Measurements from ENCODE around the gene OSBPL3.

DNA sequence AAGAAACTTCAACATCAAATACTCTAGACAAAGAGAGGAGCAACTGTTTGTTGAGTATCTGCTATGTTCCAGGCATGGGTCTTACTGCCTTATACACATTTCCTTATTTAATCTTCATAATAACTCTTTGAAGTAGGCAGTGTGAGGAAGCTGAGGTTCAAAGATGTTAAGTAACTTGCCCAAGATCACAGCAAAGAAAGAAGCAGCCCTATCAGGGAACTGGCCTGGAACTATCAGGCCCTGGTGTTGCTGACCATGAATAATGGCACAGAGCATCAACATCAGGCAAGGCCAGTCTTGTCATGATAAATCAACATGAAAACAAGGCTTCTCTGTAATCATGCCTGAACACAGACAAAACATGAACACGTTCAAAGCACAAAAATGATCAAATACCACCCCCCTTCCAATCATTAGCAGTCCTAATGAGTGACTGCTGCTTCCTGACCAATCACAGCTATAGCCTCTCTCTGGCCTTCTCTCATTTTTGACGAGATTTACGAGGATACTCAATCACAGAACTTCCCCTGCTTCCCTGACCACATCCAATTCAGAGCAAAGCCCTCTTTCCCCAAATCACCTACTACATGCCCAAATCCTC, 225.0 kb downstream of the OSBPL3 start:
- TF ChIP-seq TEAD4 (IDR thresholded peaks at IDR 0.05) (no peak), TAF1 (IDR thresholded peaks at IDR 0.05; ENCODE audit: low read depth) (no peak), TCF12 (IDR thresholded peaks at IDR 0.05; ENCODE audit: low read depth) (no peak), ZBTB7A (IDR thresholded peaks at IDR 0.05; ENCODE audit: low read depth) (no peak), EGR1 (IDR thresholded peaks at IDR 0.05) (no peak), RAD21 (IDR thresholded peaks at IDR 0.05; ENCODE audit: low read depth) (no peak)
- TF ChIP-seq, protein P1, sequence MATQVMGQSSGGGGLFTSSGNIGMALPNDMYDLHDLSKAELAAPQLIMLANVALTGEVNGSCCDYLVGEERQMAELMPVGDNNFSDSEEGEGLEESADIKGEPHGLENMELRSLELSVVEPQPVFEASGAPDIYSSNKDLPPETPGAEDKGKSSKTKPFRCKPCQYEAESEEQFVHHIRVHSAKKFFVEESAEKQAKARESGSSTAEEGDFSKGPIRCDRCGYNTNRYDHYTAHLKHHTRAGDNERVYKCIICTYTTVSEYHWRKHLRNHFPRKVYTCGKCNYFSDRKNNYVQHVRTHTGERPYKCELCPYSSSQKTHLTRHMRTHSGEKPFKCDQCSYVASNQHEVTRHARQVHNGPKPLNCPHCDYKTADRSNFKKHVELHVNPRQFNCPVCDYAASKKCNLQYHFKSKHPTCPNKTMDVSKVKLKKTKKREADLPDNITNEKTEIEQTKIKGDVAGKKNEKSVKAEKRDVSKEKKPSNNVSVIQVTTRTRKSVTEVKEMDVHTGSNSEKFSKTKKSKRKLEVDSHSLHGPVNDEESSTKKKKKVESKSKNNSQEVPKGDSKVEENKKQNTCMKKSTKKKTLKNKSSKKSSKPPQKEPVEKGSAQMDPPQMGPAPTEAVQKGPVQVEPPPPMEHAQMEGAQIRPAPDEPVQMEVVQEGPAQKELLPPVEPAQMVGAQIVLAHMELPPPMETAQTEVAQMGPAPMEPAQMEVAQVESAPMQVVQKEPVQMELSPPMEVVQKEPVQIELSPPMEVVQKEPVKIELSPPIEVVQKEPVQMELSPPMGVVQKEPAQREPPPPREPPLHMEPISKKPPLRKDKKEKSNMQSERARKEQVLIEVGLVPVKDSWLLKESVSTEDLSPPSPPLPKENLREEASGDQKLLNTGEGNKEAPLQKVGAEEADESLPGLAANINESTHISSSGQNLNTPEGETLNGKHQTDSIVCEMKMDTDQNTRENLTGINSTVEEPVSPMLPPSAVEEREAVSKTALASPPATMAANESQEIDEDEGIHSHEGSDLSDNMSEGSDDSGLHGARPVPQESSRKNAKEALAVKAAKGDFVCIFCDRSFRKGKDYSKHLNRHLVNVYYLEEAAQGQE (IDR thresholded peaks at IDR 0.05; ENCODE audit: low read depth), result no peak
- TF ChIP-seq, protein P2, sequence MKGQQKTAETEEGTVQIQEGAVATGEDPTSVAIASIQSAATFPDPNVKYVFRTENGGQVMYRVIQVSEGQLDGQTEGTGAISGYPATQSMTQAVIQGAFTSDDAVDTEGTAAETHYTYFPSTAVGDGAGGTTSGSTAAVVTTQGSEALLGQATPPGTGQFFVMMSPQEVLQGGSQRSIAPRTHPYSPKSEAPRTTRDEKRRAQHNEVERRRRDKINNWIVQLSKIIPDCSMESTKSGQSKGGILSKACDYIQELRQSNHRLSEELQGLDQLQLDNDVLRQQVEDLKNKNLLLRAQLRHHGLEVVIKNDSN (IDR thresholded peaks at IDR 0.05), result no peak
